ENCODE measurements around the gene MYLK.

The MYLK gene

DNA sequence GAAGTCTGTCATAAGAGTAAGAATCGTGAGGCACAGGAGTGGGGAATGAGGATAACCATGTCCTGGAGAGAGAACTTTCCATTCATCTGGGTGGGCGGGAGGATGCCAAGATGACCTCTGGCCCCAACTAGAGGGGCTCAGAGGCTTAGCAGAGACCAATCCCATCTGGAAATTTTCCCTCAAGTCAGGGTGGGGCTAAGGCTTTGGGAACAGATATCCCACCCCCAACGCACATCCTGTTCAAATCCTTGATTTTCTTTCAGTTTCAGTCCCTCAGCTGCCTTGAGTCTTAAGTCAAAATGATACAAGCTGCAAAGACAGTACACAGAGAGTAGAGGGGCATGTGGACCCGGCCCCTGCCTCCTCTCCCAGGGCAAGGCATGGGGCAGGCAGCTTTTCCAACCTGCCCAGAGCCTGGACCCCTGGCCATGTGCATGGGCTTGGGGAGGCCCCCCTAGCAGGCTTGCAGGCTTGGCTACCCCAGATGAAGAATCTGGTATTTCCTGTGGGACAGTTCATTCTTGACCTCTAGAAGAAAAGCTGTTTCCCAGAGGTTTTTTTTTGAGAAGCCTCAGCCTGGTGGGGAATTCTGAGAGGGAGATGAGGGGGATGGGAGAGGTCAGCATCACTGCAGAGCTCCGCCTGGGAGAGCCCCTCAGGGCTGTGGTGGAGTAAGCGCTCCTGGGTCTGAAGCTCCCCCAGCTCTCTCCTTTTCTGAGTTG is 189.6 kb downstream of the MYLK start:
- no peak for DNase-seq

DNA sequence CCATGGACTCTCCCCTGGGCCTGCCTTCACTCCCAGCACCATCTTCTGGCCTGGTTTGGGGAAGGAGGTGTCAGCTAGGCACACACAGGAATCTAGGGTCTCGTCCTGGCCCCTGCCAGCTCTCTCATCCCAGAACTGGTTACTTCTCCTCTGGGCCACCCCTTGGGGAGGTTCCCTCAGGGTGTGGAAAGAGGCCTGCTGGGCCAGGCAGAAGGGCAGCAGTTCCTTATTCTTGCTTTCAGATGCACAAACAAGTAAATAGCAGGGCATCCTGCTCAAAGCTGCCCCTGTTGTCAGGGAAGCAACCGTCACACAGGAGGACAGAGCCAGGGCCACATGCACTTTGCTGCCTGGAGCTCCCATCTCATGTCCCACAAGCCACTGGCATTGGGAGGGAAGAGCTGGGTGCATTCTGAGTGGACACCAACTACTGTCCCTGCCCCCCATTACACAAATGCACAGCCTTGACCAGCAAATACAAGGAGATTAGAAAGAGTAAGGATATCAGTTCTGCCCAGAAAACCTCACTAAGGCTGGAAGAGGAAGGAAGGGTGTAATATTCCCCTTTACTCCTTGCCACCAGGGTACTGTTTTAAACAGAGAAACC is 190.4 kb downstream of the MYLK start:
- DNase-seq, result no peak

DNA sequence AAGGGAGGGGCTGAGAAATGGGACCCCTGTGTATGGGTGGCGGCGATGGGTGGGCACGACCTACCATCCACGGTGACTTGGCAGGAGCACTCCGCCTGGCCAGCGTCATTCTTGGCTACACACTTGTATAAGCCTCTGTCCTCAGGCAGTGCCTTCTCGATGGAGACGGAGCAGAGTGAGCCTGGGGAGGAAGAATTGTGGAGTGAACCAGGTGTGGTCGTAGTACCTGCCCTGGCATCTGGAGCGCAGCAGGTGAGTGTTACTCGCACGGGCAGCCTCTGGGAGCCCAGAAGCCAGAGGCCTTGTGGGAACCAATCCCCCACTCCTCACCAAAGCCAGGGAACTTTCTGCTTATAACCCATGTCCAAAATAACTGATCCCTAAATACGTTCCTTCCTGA is 191.5 kb downstream of the MYLK start:
- DNase-seq, result no peak

DNA sequence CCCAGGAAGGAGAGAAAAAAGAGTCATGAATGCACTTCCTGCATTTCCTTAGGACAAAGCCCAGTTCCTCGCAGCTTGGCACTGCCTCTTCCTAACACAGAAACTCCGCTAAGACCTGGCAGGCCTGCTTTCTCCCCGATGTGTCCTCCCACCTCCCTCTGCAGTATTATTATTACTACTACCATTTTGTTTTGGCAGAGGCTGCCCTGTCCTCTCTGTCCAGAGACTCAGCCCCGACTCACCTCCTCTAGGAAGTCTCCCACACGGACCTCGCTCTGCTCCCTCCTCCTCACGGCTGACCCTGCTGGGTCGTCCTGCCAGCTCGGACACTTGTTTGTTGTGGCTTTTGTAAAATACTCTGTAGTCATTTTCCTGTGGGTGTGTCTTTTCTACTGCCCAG is 192.1 kb downstream of the MYLK start:
- DNase-seq, result no peak

DNA sequence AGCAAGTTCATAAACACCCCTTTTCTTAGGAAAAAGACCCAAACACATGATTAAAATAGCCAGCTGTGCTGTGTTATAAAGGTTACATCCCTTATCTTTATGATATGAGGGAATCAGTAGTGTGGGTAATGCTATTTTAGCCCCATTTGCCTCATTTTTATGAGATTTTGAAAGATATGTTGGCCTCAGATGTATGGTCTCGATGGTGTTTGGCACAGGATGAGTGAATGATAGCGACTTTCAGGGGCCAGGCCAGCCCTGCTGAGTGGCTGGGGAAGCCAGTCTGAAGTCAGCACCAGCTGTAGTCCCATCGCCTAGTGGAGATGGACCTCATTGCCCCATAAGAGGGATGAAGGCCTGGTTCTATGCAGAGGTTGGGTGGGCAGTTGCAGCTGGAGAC is 194.3 kb downstream of the MYLK start:
- no peak for DNase-seq

DNA sequence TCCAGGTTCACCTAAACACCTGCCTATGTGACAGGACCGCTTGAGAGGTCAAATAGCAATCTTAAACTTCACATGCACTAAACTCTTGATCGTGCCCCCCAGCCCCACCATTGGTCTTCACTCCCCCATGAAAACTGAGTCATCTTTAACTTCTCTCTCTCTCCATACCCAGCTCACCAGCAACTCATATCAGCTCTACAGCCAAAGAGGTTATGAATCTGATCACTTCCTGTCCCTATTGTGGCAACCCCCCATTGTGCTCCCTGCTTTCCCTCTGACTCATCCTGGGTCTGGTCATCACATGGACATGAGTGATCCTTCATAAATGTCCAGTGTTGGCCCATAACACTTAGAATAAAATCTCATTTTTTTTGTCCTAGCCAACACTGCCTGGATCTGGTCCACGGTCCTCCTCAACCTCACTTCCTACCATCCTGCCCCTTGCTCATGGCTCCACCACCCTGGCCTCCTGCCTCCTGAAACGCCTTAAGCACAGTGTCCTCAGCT is 195.8 kb downstream of the MYLK start:
- no peak for DNase-seq

DNA sequence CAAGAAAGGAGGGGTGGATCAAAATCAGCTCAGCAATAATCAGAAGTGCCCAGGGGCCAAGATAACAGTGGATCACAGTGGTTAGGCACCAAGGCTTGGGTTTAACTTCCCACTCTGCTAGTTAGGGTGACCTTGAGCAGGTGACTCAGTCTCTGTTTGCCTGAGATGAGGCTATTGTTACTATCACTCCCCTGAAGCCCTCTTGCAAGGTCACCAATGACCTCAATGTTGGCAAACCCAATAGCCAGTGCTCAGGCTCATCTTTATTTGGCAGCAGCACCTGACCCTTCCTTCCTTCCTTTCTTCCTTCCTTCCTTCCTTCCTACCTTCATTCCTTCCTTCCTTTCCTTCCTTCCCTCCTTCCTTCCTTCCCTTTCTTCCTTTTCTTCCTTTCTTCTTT is 196.8 kb downstream of the MYLK start:
- no peak for DNase-seq

DNA sequence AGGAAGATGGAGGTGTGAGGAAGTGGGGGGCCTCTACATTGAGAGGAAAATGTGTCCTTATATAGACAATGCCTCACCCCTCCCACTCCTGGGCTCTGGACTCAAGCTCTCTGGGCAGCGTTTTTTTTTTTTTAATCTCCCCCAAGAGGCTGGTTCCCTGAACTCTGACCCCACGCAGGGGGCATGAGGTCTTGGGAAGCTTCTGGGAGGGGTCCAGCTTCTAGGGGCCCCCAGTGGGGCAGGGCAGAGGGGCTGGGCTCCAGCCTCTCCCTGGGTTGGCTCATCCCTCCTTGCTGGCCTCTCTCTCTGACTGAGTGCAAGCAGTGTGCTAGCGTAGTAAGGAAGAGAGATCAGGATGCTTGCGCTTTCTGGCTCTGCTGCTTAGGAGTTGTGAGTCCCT is 197.9 kb downstream of the MYLK start:
- DNase-seq, result no peak

DNA sequence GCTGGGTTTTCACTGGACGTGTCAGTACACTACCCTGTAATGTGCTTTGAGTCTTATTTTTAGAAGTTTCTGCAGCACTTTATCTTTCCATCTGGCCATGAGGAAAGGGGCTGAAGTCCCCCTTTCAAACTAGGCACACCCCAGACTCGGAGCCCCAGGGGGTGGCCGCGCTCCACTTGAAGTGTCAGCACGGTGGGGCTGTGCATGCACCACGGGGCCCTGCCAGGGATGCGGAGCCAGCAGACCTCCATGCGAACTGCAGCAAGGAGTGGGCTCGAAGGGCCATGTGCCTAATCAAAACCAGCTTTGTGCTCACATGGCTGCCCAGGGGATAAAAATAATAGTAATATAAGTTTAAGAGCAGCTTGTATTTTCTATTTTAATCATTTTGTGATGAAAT is 198.4 kb downstream of the MYLK start:
- no peak for DNase-seq

DNA sequence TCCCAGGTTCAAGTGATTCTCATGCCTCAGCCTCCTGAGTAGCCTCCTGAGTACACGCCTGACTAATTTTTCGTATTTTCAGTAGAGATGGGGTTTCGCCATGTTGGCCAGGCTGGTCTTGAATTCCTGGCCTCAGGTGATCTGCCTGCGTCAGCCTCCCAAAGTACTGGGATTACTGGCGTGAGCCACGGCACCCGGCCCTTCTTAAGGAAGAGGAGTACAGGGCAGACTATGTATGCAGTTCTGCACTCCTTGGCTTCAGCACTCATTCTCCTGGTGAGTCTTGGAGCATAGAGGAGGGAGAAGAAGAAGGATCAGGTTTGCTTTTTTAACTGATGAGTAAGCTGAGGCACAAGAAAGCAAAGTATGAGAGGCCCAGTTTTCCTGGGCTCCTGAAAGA is 199.5 kb downstream of the MYLK start:
- no peak for DNase-seq

DNA sequence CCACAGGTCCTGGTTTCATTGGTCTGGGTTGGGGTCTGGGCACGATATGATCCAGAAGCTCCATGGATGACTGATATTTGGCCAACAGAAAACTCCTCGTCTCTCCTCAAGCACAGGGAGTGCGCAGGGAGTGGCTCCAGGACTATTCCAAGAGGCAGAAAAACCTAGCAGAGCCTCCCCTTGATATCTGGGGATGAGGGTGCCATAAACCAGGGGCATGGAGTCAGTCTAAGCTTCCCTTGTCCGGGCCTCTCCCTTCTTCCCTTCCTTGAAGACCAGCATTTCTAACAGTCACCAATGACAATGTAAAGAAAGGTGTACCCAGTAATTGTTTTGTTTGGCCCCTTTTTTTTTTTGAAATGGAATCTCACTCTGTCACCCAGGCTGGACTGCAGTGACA is 199.9 kb downstream of the MYLK start:
- no peak for DNase-seq

DNA sequence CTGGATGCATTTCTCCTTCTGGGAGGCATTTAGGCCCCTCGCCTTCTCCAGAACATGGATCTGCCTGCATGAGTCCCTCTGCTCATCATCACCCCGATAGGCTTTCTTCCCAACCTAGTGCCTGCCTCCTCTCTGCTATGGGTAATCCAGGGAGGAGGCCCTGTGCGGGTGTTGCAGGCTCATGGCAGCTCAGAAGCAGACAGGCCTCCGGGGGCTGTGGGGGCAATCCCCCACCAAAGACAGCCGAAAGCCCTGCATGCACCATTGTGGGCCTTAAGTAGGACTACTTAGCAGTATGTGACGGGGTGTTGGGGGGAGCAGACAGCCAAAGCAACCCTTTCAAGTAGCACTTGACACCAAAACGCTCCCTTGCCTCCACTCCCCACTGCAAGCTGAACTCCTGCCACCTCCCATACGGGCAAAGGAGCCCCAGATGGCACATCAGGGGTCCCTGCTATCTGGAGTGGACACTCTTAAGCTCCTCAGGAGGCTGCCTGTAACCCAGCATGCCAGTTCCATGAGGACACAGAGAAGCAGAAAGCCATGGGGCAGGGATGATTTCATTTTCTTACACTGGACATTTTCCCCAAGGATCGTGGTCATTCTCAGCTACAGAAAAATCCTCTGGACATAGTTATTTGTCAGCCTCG is 200.5 kb downstream of the MYLK start:
- peak; percentile 14 for DNase-seq

DNA sequence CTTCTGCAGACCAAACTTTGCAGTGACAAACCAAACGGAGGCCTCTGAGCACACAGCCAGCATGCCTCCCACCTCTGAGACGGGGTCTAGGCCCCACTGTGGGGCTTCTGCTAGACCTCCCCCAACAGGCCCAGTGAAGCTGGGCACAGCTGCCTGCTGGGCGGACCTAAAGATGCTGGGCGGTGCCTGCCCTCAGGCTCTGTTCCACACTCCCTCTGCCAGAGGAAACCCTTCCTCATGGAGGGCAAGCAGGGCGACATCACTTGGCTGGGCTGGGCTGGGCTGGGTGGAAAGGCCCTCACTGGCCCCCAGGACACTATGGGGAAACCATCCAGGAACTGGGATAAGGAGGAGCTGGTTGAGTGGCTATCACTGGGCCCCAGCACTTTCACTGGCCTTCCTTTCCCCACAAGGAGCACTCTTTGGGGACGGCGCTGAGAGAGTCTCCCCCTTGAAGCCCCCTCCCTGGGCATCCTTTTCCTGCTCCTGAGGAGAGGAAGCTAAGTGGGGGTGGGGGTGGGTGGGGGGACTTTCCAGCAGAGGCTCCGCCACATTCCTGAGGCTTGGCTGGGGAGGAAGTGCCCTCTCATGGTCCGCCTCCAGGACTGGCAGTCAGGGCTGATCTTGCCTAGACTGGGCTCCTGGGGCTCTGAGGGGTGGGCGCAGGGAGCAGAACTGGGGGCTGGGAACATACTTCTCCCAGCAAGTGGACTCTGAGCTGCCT is 201.2 kb downstream of the MYLK start:
- DNase-seq, result no peak

DNA sequence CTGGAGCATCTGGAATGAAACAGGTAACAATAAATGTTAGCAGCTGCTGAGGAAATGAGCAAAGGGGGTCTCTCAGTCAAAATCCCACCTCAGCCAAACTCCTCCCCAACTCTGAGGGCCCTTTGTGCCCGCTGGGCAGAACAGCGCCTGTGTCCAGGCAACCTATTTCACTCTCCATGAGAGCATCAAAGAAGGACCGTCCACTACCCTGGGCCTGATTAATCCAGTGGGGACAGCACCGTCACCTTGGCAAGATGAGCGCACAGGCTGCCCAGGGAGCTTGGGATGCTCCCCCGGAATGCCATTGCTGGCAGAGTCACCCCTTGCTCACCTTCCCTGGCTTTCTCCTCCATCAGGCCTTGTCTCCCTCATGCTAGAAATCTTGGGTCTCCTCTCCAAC is 201.8 kb downstream of the MYLK start:
- no peak for DNase-seq

DNA sequence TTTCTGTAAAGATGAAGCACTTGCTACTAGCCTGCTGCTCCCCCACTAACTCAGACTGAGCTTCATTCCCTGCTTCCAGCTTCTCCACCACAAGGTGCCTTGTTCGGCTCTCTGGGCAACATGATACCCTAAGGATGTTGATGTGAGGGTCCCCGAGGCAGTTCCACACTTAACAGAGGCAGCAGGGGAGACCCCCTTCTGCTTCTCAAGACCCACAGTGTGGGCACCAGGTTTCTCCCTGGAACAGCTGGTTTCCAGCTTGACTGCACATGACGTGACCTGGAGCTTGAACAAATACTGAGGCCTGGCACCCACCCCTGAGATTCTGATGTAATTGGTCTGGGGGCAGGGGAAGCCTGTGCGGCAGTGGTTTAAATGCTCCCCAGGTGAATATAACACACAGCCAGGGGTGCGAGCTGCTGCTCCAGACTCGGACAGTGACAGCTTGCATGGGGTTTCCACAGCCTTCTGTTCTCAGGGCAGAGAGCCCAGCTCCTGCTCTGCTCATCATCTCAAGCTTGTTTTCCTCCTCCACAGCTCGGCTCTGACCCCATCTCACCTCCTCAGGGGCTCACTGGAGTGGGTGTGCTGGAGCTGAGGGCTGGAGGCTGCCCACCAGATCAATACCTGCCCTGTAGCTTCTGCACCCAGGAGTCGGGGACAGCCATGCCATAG is 204.3 kb downstream of the MYLK start:
- DNase-seq, result peak; percentile 19

DNA sequence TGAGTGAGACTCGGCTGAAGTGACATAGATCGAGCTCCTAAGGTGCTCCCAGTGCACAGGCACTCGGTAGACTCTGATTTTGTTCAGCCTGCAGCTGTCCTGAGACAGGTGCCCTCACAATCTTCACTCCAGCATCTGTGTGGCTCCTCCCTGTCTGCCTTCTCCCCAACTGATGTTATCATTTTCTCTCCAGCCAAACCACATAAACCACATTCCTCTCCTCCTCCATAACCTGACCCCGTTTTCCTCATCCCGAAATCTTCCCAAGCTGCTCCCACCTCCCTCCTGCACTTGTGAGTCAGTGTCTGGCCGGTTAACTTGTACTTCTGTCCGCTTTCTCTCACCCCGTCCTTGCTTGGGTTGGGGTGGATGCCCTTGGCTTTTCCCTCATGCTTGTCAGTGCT is 206.0 kb downstream of the MYLK start:
- DNase-seq, result peak; percentile 51

DNA sequence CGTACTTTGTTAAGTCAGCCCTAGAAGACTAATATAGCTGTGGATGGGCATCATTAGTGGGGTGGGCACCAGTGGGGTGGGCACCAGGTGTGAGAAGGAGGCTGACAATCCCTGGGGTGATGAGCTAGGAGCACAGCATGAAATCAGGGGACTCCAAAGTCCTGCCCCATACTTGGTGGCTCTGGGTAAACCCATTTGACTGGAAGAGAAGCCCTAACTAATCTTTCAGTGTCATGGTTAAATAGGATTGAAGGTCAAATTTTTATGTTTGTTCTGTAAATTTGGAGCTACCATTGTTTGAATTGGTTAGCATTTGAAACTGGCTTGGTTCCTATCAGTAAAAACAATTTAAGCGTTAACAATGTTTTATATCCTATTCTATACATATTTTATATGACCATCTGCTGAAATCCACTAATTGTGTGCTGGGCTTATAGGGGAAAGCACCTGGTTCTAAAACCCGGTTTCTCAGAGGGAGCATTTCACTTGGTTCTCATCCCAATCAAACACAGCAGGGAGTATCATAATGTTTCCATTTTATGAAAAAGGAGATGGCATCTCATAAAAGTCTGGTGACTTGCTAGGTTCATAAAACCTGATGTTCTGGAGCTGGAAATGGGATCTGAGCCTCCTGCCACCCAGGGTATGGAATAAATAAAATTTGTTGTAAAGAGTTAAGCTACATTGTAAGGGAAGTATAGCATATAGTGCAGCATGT is 211.5 kb downstream of the MYLK start:
- DNase-seq, result no peak

DNA sequence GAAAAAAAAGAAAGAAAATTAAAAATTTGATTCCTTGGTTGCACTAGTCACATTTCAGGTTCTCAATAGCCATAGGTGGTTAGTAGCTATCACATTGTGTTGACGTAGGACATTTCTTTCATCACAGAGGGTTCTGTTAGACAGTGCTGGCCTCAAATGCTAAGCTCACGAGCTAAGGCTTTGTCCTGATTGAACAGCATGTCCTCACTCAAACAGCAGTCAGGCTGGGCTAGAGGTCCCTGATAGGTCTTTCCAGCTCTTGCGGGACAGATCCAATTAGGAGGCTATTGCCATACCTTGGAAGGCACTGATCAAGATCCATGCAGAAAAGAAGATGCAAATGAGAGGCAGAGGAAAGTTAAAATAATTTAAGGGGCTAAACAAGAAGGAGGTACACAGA is 213.4 kb downstream of the MYLK start:
- no peak for DNase-seq

DNA sequence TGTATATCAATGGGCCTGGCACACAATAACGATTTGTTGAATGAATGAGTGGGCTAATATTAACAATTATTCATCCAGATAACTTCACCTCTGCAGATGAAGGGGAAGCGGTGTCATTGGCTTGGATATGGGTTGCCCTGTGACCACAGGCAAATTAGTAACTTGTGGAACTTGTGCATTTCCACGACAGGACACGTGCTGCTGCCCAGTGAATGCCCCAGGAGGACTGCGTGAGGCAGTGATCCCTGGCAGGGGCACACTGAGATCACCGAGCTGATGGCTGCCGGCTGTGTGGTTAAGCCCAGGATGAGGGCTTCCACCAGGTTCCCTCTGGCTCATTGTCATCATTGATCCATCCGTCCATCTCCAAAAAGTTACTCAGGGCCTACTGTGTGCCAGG is 215.2 kb downstream of the MYLK start:
- no peak for DNase-seq

DNA sequence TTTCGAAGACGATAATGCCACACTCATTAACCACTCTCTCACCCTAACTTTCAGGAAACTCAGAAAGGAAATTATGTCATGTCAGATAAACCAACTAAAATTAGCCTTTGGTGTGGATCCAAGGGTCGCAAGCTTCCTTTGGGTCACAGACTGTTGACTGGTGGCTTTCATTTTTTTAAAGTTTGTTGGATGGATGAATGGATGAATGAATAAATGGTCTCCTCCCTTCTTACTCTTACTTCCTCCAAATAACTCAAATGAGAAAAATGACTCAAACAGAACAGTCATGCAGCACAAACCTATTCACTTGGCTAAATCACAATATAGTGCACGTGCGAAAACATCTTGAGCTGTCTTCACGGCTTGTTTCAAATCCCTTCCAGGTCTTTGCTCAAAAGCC is 216.3 kb downstream of the MYLK start:
- no peak for DNase-seq

DNA sequence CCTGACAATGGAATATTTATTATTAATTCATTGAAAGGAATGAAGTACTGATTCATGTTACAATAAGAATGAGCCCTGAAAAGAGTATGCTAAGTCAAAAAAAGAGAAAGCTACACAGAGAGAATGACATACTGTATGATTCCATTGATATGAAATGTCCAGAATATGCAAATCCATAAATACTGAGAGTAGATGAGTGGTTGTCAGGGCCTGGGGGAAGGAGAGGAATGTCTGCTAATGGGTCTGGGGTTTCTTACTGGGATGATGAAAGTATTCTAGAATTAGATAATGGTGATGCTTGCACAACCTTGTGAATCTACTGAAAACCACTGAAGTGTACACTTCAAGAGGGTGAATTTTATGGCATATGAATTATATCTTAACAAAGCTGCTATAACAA is 219.4 kb downstream of the MYLK start:
- DNase-seq, result no peak

DNA sequence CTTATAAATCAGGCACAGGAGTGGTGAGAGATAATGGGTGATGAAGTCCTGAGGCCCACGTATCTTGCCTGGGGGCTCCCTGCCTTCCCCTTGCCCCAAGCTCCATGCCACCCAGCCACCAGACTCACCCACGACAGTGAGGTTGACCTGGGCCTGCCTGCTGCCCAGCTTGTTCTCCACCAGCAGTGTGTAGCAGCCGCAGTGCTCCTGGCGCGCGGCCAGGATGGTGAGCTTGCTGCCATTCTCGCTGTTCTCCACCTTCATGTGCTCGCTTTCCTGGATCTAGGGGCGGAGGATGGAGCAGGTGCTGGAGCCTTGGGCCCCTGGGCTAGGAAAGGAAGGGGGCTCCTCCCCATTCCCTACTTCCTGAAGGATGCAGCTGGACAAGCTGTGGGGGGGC is 220.2 kb downstream of the MYLK start:
- DNase-seq, result no peak

Measured in DMS79 treated with DMSO at 0.1 percent for 48 hours (cell line).